Thoracic aorta (tissue), 2 donors: Measurements from ENCODE around the gene NKD1. TPM values are rescaled to one million over a fixed set of nuclear protein-coding genes. Genes with fewer than 3 reads are reported as not detected.

ENCODE experiments used
- ATAC-seq: fragments of 150-250 bp; one replicate; pipeline ENCODE4 v1.8.0; 2017; ENCODE audit warnings: low read depth; ENCODE audit not compliant: insufficient number of reproducible peaks, low FRiP score
- DNase-seq: peaks from one replicate; pipeline ENCODE4 v3.0.0-alpha.2; 2020; ENCODE audit warnings: low spot score
- H3K27ac ChIP-seq, 2 donors: fragments of 200-600 bp; sonication (generic); 1 replicate in 1 of 2; 2 replicates in 1 of 2; pipeline ENCODE4 v1.5.1; 2016; ENCODE audit warnings: mild to moderate bottlenecking in 2 of 2, moderate library complexity in 2 of 2
- H3K27me3 ChIP-seq: fragments of 200-600 bp; sonication (generic); replicated peaks from 2 replicates; pipeline ENCODE4 v1.6.0; 2016; ENCODE audit warnings: mild to moderate bottlenecking; ENCODE audit not compliant: insufficient read depth
- H3K36me3 ChIP-seq: fragments of 200-600 bp; sonication (generic); one replicate; pipeline ENCODE4 v1.5.1; 2016
- H3K4me1 ChIP-seq, 2 donors: fragments of 200-600 bp; sonication (generic); 1 replicate in 1 of 2; 2 replicates in 1 of 2; pipeline versions ENCODE4 v1.5.1 to v1.6.0; 2016; ENCODE audit warnings: low read depth in 2 of 2, mild to moderate bottlenecking in 1 of 2; ENCODE audit not compliant: control insufficient read depth in 1 of 2
- H3K4me3 ChIP-seq: fragments of 200-600 bp; sonication (generic); 2 replicates; pipeline ENCODE4 v1.5.1; 2016; ENCODE audit warnings: mild to moderate bottlenecking
- H3K9me3 ChIP-seq: fragments of 200-600 bp; sonication (generic); 2 replicates; pipeline ENCODE4 v1.5.1; 2016
- total RNA-seq, 2 donors: library from RNA; depleted of rRNA; stranded (reverse); fragments of >200 nt; gene quantifications; one replicate each; pipeline versions ENCODE4 v1.1.0 to v1.2.3, GENCODE V29; 2016
- TF ChIP-seq, protein P1 (sequence below): fragments of 200-600 bp; sonication (generic); IDR thresholded peaks from one replicate; pipeline ENCODE4 v1.5.1; 2019; ENCODE audit warnings: antibody characterized with exemption

The NKD1 gene
- total RNA-seq, 2 donors from 2014 or later: 30.2 to 41.7 TPM

DNA sequence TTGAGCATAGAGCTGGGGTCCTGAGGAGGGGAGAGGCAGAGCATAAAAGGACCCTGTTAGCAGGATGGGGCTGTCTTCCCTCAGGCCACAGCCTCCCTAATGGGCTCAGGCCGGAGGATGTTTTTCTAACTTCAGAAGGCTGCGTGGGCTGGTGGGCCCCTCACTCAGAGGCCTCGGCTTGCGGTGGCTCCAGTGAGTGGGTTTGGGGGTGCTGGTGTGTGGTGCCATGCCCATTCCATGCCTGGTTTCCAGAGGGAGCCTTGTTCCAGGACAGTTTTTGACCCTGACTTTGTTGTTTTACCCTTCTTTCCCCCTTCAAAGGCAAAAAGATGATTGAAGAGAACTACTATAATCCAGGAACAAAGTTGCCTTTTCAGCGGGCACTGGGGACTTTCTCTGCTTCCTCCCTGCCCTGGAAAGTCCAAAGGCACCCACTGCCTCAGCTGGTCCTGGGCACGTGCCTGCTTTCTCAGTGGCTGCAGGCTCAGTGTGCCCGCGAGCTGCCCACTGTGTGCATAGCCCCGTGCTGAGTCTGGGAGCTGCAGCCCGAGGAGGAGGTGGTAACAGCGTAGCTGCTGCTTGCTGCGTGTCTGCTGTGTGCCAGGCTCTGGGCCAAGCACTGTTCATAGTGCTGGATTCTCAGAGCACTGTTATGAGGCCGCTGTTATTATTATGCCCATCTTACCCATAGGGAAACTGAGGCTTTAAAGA lies 11.8 kb downstream of the NKD1 start:
- Histone ChIP-seq H3K27me3 (no peaks in the 10 kb centered on the region), H3K27ac (no peak overlapping the region), H3K4me3 (no peak overlapping the region), H3K4me1 (peaks cover 17 to 47% of the 10 kb centered on the region in 2 donors), H3K9me3 (no peaks in the 10 kb centered on the region), H3K36me3 (peaks cover 28% of the 10 kb centered on the region)
- TF ChIP-seq, protein P1, sequence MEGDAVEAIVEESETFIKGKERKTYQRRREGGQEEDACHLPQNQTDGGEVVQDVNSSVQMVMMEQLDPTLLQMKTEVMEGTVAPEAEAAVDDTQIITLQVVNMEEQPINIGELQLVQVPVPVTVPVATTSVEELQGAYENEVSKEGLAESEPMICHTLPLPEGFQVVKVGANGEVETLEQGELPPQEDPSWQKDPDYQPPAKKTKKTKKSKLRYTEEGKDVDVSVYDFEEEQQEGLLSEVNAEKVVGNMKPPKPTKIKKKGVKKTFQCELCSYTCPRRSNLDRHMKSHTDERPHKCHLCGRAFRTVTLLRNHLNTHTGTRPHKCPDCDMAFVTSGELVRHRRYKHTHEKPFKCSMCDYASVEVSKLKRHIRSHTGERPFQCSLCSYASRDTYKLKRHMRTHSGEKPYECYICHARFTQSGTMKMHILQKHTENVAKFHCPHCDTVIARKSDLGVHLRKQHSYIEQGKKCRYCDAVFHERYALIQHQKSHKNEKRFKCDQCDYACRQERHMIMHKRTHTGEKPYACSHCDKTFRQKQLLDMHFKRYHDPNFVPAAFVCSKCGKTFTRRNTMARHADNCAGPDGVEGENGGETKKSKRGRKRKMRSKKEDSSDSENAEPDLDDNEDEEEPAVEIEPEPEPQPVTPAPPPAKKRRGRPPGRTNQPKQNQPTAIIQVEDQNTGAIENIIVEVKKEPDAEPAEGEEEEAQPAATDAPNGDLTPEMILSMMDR: no peak
- DNase-seq (no peak), ATAC-seq (no peak)

DNA sequence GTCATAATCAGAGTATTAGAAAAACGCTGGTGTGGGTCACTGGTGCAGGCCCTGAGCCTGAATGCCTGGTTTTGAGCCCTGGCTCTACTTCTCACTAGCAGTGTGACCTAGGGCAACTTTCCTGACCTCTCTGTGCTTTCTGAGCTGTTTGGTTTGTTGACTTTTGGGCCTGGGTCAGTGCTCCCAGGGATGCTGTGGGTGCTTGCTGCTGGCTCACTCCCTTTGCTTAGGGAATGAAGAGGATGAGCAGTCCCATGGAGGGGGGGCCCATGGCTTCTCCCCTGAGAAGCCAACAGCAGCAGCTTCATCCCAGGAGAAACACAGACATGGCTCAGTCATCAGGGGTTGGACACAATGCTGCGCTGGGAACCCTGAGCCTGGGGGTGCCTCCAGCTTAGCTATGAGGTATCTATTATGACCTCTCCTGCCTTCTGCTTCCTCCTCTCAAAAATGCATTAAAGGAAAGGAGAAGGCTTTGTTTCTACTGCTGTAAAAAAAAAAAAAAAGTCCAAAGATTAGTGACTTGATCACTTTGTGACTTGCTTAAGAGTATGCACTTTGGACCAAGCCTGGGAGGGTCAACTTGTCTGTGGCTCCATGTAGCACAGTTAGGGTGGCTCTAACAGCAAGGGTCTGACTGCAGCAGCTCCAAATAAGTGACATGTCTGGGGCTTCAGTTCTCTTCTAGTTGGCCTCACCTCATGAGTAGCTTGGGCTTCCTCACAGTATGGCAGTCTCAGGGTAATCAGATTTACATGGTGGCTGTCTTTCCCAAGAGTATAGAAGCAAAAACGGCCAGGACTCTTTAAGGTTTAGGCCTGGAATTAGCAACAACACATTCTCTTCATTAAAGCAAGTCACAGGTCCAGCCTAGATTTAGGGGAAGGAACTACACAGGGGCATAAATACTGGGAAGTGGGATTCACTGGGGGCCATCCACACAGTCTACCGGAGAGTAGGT lies 13.0 kb downstream of the NKD1 start:
- TF ChIP-seq, protein P1: no peak
- H3K4me3 ChIP-seq: no peak overlapping the region
- no peaks in the 10 kb centered on the region for H3K27me3 ChIP-seq
- no peak for DNase-seq
- no peak overlapping the region for H3K27ac ChIP-seq
- peaks cover 8 to 38% of the 10 kb centered on the region in 2 donors for H3K4me1 ChIP-seq
- ATAC-seq: no peak
- peaks cover 28% of the 10 kb centered on the region for H3K36me3 ChIP-seq
- no peaks in the 10 kb centered on the region for H3K9me3 ChIP-seq

DNA sequence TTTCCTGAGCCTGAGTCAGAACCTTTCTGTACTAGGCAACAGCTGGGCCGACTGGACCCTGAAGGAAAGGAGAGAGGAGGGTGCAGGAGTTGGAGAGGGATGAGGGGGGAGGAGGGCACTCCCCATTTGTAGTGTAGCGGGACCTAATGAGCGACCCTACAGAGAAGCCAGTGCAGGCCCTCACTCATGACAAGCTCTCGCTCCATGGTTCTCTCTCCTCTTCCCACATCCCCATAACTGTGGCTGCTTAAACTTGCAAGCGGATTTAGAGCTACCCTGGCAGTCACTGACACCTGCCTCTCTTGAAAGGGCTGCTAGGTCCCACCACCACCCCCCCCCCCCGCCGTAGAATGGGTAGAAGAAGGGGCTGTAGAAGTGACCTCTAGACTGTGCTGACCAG lies 14.5 kb downstream of the NKD1 start:
- Histone ChIP-seq H3K4me3 (no peak overlapping the region), H3K36me3 (peaks cover 28% of the 10 kb centered on the region), H3K27me3 (no peaks in the 10 kb centered on the region), H3K27ac (no peak overlapping the region), H3K4me1 (peaks cover 4 to 39% of the 10 kb centered on the region in 2 donors), H3K9me3 (no peaks in the 10 kb centered on the region)
- ATAC-seq: no peak
- TF ChIP-seq, protein P1: no peak
- no peak for DNase-seq

DNA sequence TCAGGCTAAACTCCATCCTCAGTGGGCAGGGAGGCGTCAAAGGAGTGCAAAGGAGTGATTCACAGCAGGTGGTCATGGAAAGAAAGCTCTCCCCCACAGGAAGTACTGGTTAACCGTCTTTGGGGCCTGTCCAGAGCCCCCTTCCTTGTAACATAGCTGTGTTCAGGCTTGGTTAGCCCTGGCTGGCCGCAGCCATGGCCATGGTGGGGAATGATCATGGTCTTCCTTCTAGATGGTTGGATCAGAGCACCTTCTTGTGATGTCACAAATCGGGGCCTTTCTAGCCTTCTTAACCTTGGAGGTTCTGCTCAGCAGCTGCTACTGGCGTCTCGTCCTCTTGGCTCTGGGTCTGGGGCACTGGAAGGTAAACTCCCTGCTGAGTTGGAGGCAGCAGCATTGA lies 15.8 kb downstream of the NKD1 start:
- TF ChIP-seq, protein P1: no peak
- no peak overlapping the region for H3K27ac ChIP-seq
- no peak for DNase-seq

DNA sequence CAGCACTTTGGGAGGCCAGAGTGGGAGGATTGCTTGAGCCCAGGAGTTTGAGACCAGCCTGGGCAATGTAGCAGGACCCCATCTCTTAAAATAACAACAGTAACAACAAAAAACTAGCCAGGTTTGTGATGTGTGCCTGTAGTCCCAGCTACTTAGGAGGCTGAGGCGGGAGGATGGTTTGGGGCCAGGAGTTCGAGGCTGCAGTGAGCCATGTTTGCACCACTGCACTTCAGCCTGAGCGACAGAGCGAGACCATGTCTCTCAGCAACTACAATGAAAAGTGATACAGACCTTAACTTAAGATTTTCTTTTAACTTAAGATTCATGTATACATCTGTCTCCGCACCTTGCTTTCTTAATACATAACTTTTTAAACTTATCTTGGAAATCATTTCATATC lies 17.2 kb downstream of the NKD1 start:
- no peak overlapping the region for H3K27ac ChIP-seq
- peaks cover 12 to 46% of the 10 kb centered on the region in 2 donors for H3K4me1 ChIP-seq
- ATAC-seq: no peak
- TF ChIP-seq, protein P1: no peak
- DNase-seq: no peak
- no peak overlapping the region for H3K4me3 ChIP-seq
- peaks cover 14% of the 10 kb centered on the region for H3K36me3 ChIP-seq
- no peaks in the 10 kb centered on the region for H3K9me3 ChIP-seq
- H3K27me3 ChIP-seq: no peaks in the 10 kb centered on the region

More for the DNA sequence above, 15.8 kb downstream of the NKD1 start:
- Histone ChIP-seq H3K27me3 (no peaks in the 10 kb centered on the region), H3K4me3 (no peak overlapping the region), H3K9me3 (no peaks in the 10 kb centered on the region), H3K4me1 (peaks cover 12 to 41% of the 10 kb centered on the region in 2 donors), H3K36me3 (peaks cover 26% of the 10 kb centered on the region)
- no peak for ATAC-seq
